ENCODE results near the gene GALNT18.

Gene GALNT18

DNA sequence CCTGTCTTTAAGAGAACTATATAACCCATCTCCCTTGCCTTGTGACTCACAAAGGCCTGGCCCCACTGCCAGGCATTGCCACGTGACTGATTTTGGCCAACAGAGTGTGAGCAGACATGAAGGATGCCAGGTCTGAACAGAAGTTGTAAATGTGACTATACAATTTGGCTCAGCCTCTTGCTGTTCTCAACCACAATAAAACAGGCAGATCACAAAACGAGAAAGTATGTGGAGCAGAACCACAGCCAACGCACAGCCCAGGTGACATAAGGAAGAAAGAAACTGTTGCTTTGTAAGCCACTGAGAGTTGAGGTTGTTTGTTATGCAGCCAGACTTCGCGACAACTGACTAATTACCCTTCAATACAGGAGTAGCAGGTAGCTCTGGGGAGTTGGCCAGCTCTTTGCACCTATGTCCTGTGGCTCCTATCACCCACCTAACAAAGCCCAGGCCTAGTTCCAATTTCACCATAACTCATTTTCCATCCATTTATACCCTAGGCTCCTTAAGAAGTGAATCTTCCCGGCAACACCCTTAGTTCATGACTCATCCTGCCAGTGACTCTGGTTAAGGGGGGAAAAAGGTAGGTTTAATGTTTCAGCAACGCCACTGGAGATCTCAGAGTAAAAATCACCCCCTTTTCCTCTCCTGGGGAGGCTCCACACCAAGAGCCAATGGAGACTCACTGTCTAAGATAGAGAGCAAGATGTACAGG lies 53.7 kb downstream of the GALNT18 start:
- H3K9me3 ChIP-seq (ENCODE audit: control insufficient read depth, low read length): no peaks in the 10 kb centered on the region
- H3K4me3 ChIP-seq (ENCODE audit: extremely low read depth, insufficient read depth, low read length, poor library complexity, severe bottlenecking): no peak overlapping the region
- H3K27ac ChIP-seq (ENCODE audit: low read depth, low read length, severe bottlenecking): no peak overlapping the region
- peaks cover 21% of the 10 kb centered on the region for H3K4me1 ChIP-seq (ENCODE audit: control insufficient read depth, insufficient read depth, low read length, poor library complexity, severe bottlenecking)
- 82 to 100% methylated on average over 1 to 3 of the region's 7 CpGs for WGBS, 2 experiments (ENCODE audit: insufficient coverage in 2 of 2)
- H3K36me3 ChIP-seq (ENCODE audit: control insufficient read depth, insufficient read depth, low read length): no peaks in the 10 kb centered on the region

- Histone ChIP-seq H3K27ac (ENCODE audit: low read depth, low read length, severe bottlenecking) (no peak overlapping the region), H3K9me3 (ENCODE audit: control insufficient read depth, low read length) (no peaks in the 10 kb centered on the region), H3K4me3 (ENCODE audit: extremely low read depth, insufficient read depth, low read length, poor library complexity, severe bottlenecking) (no peak overlapping the region), H3K4me1 (ENCODE audit: control insufficient read depth, insufficient read depth, low read length, poor library complexity, severe bottlenecking) (peaks cover 9% of the 10 kb centered on the region), H3K36me3 (ENCODE audit: control insufficient read depth, insufficient read depth, low read length) (no peaks in the 10 kb centered on the region)
- WGBS, 2 experiments (ENCODE audit: insufficient coverage in 2 of 2): 83 to 90% methylated on average over 2 of the region's 2 CpGs
Measured at GRCh38 chr11:11565636-11566035, 56.2 kb downstream of the GALNT18 start.

DNA sequence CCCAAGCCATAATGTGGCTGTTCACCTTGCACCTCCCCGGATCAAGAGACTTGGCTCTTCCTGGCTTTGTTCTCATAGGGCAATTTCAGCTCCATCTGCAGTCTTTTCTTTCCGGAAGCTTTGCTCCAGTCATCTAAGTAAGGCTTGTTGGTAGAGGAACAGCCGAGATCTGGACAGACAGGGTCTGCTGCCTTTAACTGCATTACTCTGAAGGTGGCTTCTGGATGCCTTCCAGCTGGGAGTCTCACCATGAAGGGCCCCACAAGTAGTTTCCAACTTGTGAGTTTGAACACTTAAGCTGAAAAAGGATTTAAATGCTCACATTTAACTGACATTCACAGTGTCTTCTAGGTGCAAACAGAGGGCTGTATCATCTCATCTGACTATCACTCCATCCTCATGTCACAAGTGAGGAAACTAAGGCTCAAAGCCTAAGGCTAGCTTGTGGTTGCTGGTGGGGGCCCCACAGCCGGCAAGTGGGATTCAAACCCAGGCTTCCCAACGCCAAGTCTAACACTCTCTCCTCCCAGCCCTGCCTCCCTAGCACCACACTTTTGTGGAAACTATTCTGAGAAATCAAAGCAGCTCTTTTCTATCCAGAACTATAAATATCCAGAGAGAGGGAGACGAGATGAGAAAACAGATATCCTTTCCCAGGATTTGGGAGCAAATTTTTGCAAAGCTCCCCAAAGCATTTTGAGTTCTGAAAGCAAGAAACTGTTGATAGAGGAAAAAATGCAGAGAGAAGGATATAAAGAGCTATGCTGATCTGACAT lies 58.4 kb downstream of the GALNT18 start:
- WGBS, 2 experiments (ENCODE audit: insufficient coverage in 2 of 2): 90% methylated on average over 5 of the region's 6 CpGs
- Histone ChIP-seq H3K4me1 (ENCODE audit: control insufficient read depth, insufficient read depth, low read length, poor library complexity, severe bottlenecking) (peaks cover 3% of the 10 kb centered on the region), H3K36me3 (ENCODE audit: control insufficient read depth, insufficient read depth, low read length) (no peaks in the 10 kb centered on the region), H3K9me3 (ENCODE audit: control insufficient read depth, low read length) (no peaks in the 10 kb centered on the region), H3K27ac (ENCODE audit: low read depth, low read length, severe bottlenecking) (no peak overlapping the region), H3K4me3 (ENCODE audit: extremely low read depth, insufficient read depth, low read length, poor library complexity, severe bottlenecking) (no peak overlapping the region)

- 100% methylated on average over 1 to 3 of the region's 5 CpGs for WGBS, 2 experiments (ENCODE audit: insufficient coverage in 2 of 2)
Measured at GRCh38 chr11:11561991-11562390, 59.8 kb downstream of the GALNT18 start.

DNA sequence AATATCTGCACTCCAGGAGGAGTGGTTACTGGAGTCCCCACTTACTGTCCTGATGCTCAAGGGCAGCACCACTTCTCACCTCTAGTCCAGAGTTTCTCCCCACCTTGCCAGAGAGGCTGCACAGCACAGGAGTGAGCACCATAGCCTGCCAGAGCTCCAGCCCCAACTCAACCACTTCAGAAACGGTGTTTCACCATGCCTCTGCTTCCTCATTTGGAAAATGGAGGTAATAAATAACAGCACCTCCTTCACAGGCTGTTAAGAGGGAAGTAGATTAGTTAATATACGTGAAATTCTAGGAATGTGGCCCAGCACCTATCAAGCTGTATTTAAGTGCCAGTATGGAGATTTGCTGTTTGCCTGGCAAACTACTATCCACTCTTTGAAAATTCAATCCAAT lies 63.0 kb downstream of the GALNT18 start:
- 60% methylated on average over 1 of the region's 2 CpGs; no CpG with 5 or more reads in 1 of the 2 experiments for WGBS, 2 experiments (ENCODE audit: insufficient coverage in 2 of 2)
- Histone ChIP-seq H3K36me3 (ENCODE audit: control insufficient read depth, insufficient read depth, low read length) (no peaks in the 10 kb centered on the region), H3K4me3 (ENCODE audit: extremely low read depth, insufficient read depth, low read length, poor library complexity, severe bottlenecking) (no peak overlapping the region), H3K4me1 (ENCODE audit: control insufficient read depth, insufficient read depth, low read length, poor library complexity, severe bottlenecking) (no peaks in the 10 kb centered on the region), H3K27ac (ENCODE audit: low read depth, low read length, severe bottlenecking) (no peak overlapping the region), H3K9me3 (ENCODE audit: control insufficient read depth, low read length) (no peaks in the 10 kb centered on the region)

More at GRCh38 chr11:11561991-11562390, 59.8 kb downstream of the GALNT18 start:
- Histone ChIP-seq H3K27ac (ENCODE audit: low read depth, low read length, severe bottlenecking) (no peak overlapping the region), H3K4me3 (ENCODE audit: extremely low read depth, insufficient read depth, low read length, poor library complexity, severe bottlenecking) (no peak overlapping the region), H3K9me3 (ENCODE audit: control insufficient read depth, low read length) (no peaks in the 10 kb centered on the region), H3K36me3 (ENCODE audit: control insufficient read depth, insufficient read depth, low read length) (no peaks in the 10 kb centered on the region), H3K4me1 (ENCODE audit: control insufficient read depth, insufficient read depth, low read length, poor library complexity, severe bottlenecking) (no peaks in the 10 kb centered on the region)

DNA sequence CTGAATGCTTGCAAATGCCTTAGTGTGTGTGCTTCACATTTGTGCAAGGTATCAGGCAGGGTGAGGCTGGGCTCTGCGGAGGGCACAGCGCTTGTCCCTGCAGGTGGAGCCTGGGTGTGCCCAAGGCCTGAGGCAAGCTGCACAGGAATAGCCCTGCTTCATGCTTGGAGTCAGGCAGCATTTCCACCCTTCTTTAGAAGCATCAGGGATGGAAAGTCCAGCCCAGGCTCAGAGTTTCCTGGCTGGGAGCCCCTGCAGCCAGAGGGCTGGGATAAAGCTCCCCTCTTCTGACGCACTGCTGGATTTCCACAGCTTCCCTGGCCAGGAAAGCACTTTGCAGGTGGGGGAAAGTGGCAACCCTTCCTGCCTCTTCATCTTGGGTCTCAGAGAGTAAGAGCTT lies 63.4 kb downstream of the GALNT18 start:
- no peaks in the 10 kb centered on the region for H3K9me3 ChIP-seq (ENCODE audit: control insufficient read depth, low read length)
- H3K36me3 ChIP-seq (ENCODE audit: control insufficient read depth, insufficient read depth, low read length): no peaks in the 10 kb centered on the region
- H3K4me1 ChIP-seq (ENCODE audit: control insufficient read depth, insufficient read depth, low read length, poor library complexity, severe bottlenecking): no peaks in the 10 kb centered on the region
- no peak overlapping the region for H3K4me3 ChIP-seq (ENCODE audit: extremely low read depth, insufficient read depth, low read length, poor library complexity, severe bottlenecking)
- H3K27ac ChIP-seq (ENCODE audit: low read depth, low read length, severe bottlenecking): no peak overlapping the region
- WGBS, 2 experiments (ENCODE audit: insufficient coverage in 2 of 2): 93 to 97% methylated on average over 2 to 3 of the region's 3 CpGs

DNA sequence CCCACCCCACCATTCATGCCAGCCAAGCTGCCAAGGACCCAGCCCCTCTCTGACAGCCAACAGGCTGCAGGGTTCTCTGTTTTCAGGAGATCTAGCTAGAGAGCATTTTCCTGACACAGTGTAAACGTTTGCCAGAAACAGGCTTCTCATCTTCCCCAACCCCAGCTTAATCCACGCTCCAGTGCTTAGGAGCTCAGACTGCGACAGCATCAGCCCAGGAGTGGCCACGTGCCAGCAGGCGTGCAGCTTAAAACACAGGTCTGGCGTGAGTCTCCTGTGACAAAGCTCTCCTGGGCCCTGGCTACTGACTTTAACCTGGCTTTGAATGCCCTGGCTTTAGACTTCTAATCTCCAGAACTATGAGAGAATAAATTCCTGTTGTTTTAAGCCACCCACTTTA lies 66.6 kb downstream of the GALNT18 start:
- Histone ChIP-seq H3K4me3 (ENCODE audit: extremely low read depth, insufficient read depth, low read length, poor library complexity, severe bottlenecking) (no peak overlapping the region), H3K9me3 (ENCODE audit: control insufficient read depth, low read length) (no peaks in the 10 kb centered on the region), H3K27ac (ENCODE audit: low read depth, low read length, severe bottlenecking) (no peak overlapping the region), H3K36me3 (ENCODE audit: control insufficient read depth, insufficient read depth, low read length) (no peaks in the 10 kb centered on the region), H3K4me1 (ENCODE audit: control insufficient read depth, insufficient read depth, low read length, poor library complexity, severe bottlenecking) (no peaks in the 10 kb centered on the region)
- WGBS, 2 experiments (ENCODE audit: insufficient coverage in 2 of 2): 82 to 83% methylated on average over 6 of the region's 6 CpGs

- WGBS, 2 experiments (ENCODE audit: insufficient coverage in 2 of 2): 92 to 98% methylated on average over 9 to 10 of the region's 10 CpGs
- Histone ChIP-seq H3K9me3 (ENCODE audit: control insufficient read depth, low read length) (no peaks in the 10 kb centered on the region), H3K4me1 (ENCODE audit: control insufficient read depth, insufficient read depth, low read length, poor library complexity, severe bottlenecking) (no peaks in the 10 kb centered on the region), H3K27ac (ENCODE audit: low read depth, low read length, severe bottlenecking) (no peak overlapping the region), H3K4me3 (ENCODE audit: extremely low read depth, insufficient read depth, low read length, poor library complexity, severe bottlenecking) (no peak overlapping the region), H3K36me3 (ENCODE audit: control insufficient read depth, insufficient read depth, low read length) (no peaks in the 10 kb centered on the region)
Measured at GRCh38 chr11:11553573-11553972, 68.2 kb downstream of the GALNT18 start.

GRCh38 chr11:11552529-11553087 lies 69.2 kb downstream of the GALNT18 start:
- no peaks in the 10 kb centered on the region for H3K4me1 ChIP-seq (ENCODE audit: control insufficient read depth, insufficient read depth, low read length, poor library complexity, severe bottlenecking)
- H3K9me3 ChIP-seq (ENCODE audit: control insufficient read depth, low read length): no peaks in the 10 kb centered on the region
- H3K36me3 ChIP-seq (ENCODE audit: control insufficient read depth, insufficient read depth, low read length): no peaks in the 10 kb centered on the region
- no peak overlapping the region for H3K4me3 ChIP-seq (ENCODE audit: extremely low read depth, insufficient read depth, low read length, poor library complexity, severe bottlenecking)
- no peak overlapping the region for H3K27ac ChIP-seq (ENCODE audit: low read depth, low read length, severe bottlenecking)

DNA sequence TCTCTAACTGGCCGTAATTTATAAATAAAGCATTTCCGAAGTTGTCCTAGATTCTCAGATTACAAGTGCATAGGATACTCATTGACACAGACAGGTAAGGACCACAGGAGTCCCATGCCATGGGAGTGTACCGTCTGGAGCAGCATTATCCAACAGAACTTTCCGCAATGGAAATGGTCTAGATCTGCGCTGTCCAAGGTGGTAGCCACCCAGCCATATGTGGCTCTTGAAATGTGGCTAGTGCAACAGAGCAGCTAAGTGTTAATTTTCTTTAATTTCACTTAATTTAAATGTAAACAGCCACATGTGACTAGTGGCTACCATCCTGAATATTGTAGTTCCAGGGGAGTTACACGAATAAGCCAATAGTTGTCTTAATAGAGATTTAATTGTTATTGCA lies 71.3 kb downstream of the GALNT18 start:
- 92 to 98% methylated on average over 4 of the region's 6 CpGs for WGBS, 2 experiments (ENCODE audit: insufficient coverage in 2 of 2)
- H3K4me1 ChIP-seq (ENCODE audit: control insufficient read depth, insufficient read depth, low read length, poor library complexity, severe bottlenecking): no peaks in the 10 kb centered on the region
- H3K27ac ChIP-seq (ENCODE audit: low read depth, low read length, severe bottlenecking): no peak overlapping the region
- no peaks in the 10 kb centered on the region for H3K36me3 ChIP-seq (ENCODE audit: control insufficient read depth, insufficient read depth, low read length)
- no peaks in the 10 kb centered on the region for H3K9me3 ChIP-seq (ENCODE audit: control insufficient read depth, low read length)
- no peak overlapping the region for H3K4me3 ChIP-seq (ENCODE audit: extremely low read depth, insufficient read depth, low read length, poor library complexity, severe bottlenecking)
